Measurements from ENCODE around the gene BMP6. TPM values are rescaled to one million over a fixed set of nuclear protein-coding genes. Genes with fewer than 3 reads are reported as not detected.

BMP6 gene
- polyA plus RNA-seq, 1 donor (not counting 4 experiments of a cell fraction or from before 2014, with no cell fraction given) = 0.05 TPM

GRCh38 chr6:7785243-7786035, 59.5 kb downstream of the BMP6 start:
- DNase-seq (ENCODE audit: low read depth, low spot score) (no peak), FAIRE-seq (no peak)
- Histone ChIP-seq H3K27ac (ENCODE audit: control insufficient read depth, insufficient read depth, low read length) (no peak overlapping the region), H3K4me3 (ENCODE audit: control insufficient read depth in 2 of 3, extremely low read depth in 1 of 3, insufficient read depth in 2 of 3, low read depth in 1 of 3, low read length in 3 of 3) (no peak overlapping the region), H3K4me1 (ENCODE audit: control insufficient read depth, extremely low read depth, insufficient read depth, low read length) (no peaks in the 10 kb centered on the region), H2AFZ (ENCODE audit: control insufficient read depth, low read length) (no peak overlapping the region), H3K36me3 (ENCODE audit: control insufficient read depth in 2 of 2, extremely low read depth in 1 of 2, insufficient read depth in 2 of 2, low read length in 2 of 2) (no peaks in the 10 kb centered on the region), H3K9me3 (ENCODE audit: control insufficient read depth, low read depth, low read length) (no peaks in the 10 kb centered on the region), H3K9me1 (ENCODE audit: control insufficient read depth, extremely low read depth, insufficient read depth, low read length) (no peaks in the 10 kb centered on the region), H3K9ac (ENCODE audit: control insufficient read depth, extremely low read depth, insufficient read depth, low read length) (no peak overlapping the region), H3K4me2 (ENCODE audit: control insufficient read depth, extremely low read depth, insufficient read depth, low read depth, low read length) (no peak overlapping the region), H4K20me1 (ENCODE audit: control insufficient read depth, extremely low read depth, insufficient read depth, low read length) (no peaks in the 10 kb centered on the region), H3K79me2 (ENCODE audit: control insufficient read depth, insufficient read depth, low read length) (no peaks in the 10 kb centered on the region), H3K27me3 (ENCODE audit: control insufficient read depth, extremely low read depth, insufficient read depth, low read length) (no peaks in the 10 kb centered on the region)
- no peak for TF ChIP-seq EZH2 (IDR thresholded peaks at IDR 0.05; ENCODE audit: low read length)
- dilution Hi-C loops (cut with MboI; ENCODE audit: extremely low pct_ligation_motif_present, low sequenced_read_pairs) = no loop called here

DNA sequence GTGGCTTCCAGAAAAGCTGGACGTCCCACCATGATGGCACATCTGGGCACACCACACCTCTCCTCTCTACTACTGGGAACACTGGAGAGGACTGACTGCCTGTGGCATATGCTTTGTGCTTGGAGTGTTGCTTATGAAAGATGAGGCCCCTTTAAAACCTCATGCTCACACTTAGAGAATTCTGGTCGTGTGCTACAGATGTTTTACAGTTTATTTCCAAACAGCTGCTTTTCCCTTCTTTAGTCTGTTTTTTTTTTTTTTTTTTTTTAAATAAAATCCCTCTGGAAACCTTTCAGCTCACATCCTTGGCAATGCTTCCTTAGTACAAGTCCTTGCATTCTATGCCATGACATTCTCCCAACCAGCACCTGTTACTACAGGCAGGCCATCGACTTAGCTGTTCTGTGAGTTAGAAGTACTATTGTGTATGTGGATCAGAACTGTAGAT, 60.3 kb downstream of the BMP6 start:
- H3K9me3 ChIP-seq (ENCODE audit: control insufficient read depth, low read depth, low read length) = no peaks in the 10 kb centered on the region
- no peak overlapping the region for H2AFZ ChIP-seq (ENCODE audit: control insufficient read depth, low read length)
- DNase-seq (ENCODE audit: low read depth, low spot score) (no peak), FAIRE-seq (no peak)
- no peak overlapping the region for H3K27ac ChIP-seq (ENCODE audit: control insufficient read depth, insufficient read depth, low read length)
- H3K4me2 ChIP-seq (ENCODE audit: control insufficient read depth, extremely low read depth, insufficient read depth, low read depth, low read length) = no peak overlapping the region
- no peak overlapping the region for H3K4me3 ChIP-seq (ENCODE audit: control insufficient read depth in 2 of 3, extremely low read depth in 1 of 3, insufficient read depth in 2 of 3, low read depth in 1 of 3, low read length in 3 of 3)
- no peaks in the 10 kb centered on the region for H3K4me1 ChIP-seq (ENCODE audit: control insufficient read depth, extremely low read depth, insufficient read depth, low read length)
- H3K9me1 ChIP-seq (ENCODE audit: control insufficient read depth, extremely low read depth, insufficient read depth, low read length) = no peaks in the 10 kb centered on the region
- no peaks in the 10 kb centered on the region for H3K79me2 ChIP-seq (ENCODE audit: control insufficient read depth, insufficient read depth, low read length)
- H3K27me3 ChIP-seq (ENCODE audit: control insufficient read depth, extremely low read depth, insufficient read depth, low read length) = peaks cover 4% of the 10 kb centered on the region
- dilution Hi-C loops (cut with MboI; ENCODE audit: extremely low pct_ligation_motif_present, low sequenced_read_pairs) = no loop called here
- TF ChIP-seq CTCF (optimal IDR thresholded peaks at IDR 0.05 in 1 of 3, IDR thresholded peaks at IDR 0.05 in 1 of 3, conservative IDR thresholded peaks at IDR 0.05 in 1 of 3; ENCODE audit: extremely low read depth in 1 of 3, insufficient read depth in 2 of 3, low read length in 3 of 3) = no peak
- no peak for TF ChIP-seq EZH2 (IDR thresholded peaks at IDR 0.05; ENCODE audit: low read length)
- no peaks in the 10 kb centered on the region for H3K36me3 ChIP-seq (ENCODE audit: control insufficient read depth in 2 of 2, extremely low read depth in 1 of 2, insufficient read depth in 2 of 2, low read length in 2 of 2)
- no peak overlapping the region for H3K9ac ChIP-seq (ENCODE audit: control insufficient read depth, extremely low read depth, insufficient read depth, low read length)
- no peaks in the 10 kb centered on the region for H4K20me1 ChIP-seq (ENCODE audit: control insufficient read depth, extremely low read depth, insufficient read depth, low read length)

All from keratinocyte (primary cell).